NCI-H524 treated with DMSO at 0.1 percent for 48 hours (cell line): ENCODE results near the gene MYOCOS.
"Not testable (repeated sequence)": the region's sequence is repeated elsewhere in the genome, so short reads cannot be mapped to it uniquely, and the experiment has no call there.

Experiments
- DNase-seq: peaks from one replicate; lab custom pipeline; 2025; lab: John Stamatoyannopoulos, UW

MYOCOS gene

GRCh38 chr1:171622152-171622462 is at the start of gene MYOCOS:
Gene MYOCOS (plus strand): TSS chr1:171622243. CDS start chr1:171623884, 1,641 bp downstream.
- no peak for DNase-seq

GRCh38 chr1:171576144-171576543 is 45.9 kb upstream of the MYOCOS start:
- DNase-seq: no peak

- no peak for DNase-seq
These were observed 40.8 kb upstream of the MYOCOS start for GRCh38 chr1:171581226-171581625.

- no peak for DNase-seq
These were observed 40.3 kb upstream of the MYOCOS start for GRCh38 chr1:171581766-171582165.

- no peak for DNase-seq
These were observed 39.5 kb upstream of the MYOCOS start for GRCh38 chr1:171582589-171582988.

GRCh38 chr1:171583591-171584201 is 38.3 kb upstream of the MYOCOS start:
- no peak for DNase-seq

- no peak for DNase-seq
These were observed 36.3 kb upstream of the MYOCOS start for GRCh38 chr1:171585715-171586114.

- no peak for DNase-seq
These were observed 33.8 kb upstream of the MYOCOS start for GRCh38 chr1:171588230-171588629.

GRCh38 chr1:171590022-171590421 is 32.0 kb upstream of the MYOCOS start:
- no peak for DNase-seq

GRCh38 chr1:171595324-171595723 is 26.7 kb upstream of the MYOCOS start:
- DNase-seq: no peak

GRCh38 chr1:171596119-171596518 is 25.9 kb upstream of the MYOCOS start:
- no peak for DNase-seq

GRCh38 chr1:171596705-171597104 is 25.3 kb upstream of the MYOCOS start:
- DNase-seq: no peak

- DNase-seq: no peak
These were observed 24.8 kb upstream of the MYOCOS start for GRCh38 chr1:171597203-171597602.

GRCh38 chr1:171600310-171600709 is 21.7 kb upstream of the MYOCOS start:
- DNase-seq: not testable (repeated sequence)

GRCh38 chr1:171600862-171601261 is 21.2 kb upstream of the MYOCOS start:
- DNase-seq: no peak

GRCh38 chr1:171603042-171603441 is 19.0 kb upstream of the MYOCOS start:
- not testable (repeated sequence) for DNase-seq

GRCh38 chr1:171606402-171606941 is 15.6 kb upstream of the MYOCOS start:
- no peak for DNase-seq

GRCh38 chr1:171610385-171610784 is 11.7 kb upstream of the MYOCOS start:
- no peak for DNase-seq

GRCh38 chr1:171611306-171611705 is 10.7 kb upstream of the MYOCOS start:
- DNase-seq: no peak

- DNase-seq: no peak
These were observed 8.8 kb upstream of the MYOCOS start for GRCh38 chr1:171613282-171613681.

- not testable (repeated sequence) for DNase-seq
These were observed 6.7 kb upstream of the MYOCOS start for GRCh38 chr1:171615122-171615906.

- DNase-seq: no peak
These were observed 5.5 kb upstream of the MYOCOS start for GRCh38 chr1:171616586-171616985.

GRCh38 chr1:171623651-171624331 is 1.7 kb downstream of the MYOCOS start:
- no peak for DNase-seq
